Stimulated activated CD8-positive, alpha-beta memory T cell treated with anti-CD3 and anti-CD28 coated beads, Interleukin-12 subunit alpha, Interleukin-12 subunit beta, amount 100 ng/mL, for 24 hours (primary cell): ENCODE results near the gene C9orf57.
"Not testable (repeated sequence)": the region's sequence is repeated elsewhere in the genome, so short reads cannot be mapped to it uniquely, and the experiment has no call there.

Experiments used
- DNase-seq: peaks from one replicate; pipeline ENCODE4 v3.0.0-alpha.2; 2020; ENCODE audit errors: extremely low read depth

The C9orf57 gene, protein sequence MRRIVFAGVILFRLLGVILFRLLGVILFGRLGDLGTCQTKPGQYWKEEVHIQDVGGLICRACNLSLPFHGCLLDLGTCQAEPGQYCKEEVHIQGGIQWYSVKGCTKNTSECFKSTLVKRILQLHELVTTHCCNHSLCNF

DNA sequence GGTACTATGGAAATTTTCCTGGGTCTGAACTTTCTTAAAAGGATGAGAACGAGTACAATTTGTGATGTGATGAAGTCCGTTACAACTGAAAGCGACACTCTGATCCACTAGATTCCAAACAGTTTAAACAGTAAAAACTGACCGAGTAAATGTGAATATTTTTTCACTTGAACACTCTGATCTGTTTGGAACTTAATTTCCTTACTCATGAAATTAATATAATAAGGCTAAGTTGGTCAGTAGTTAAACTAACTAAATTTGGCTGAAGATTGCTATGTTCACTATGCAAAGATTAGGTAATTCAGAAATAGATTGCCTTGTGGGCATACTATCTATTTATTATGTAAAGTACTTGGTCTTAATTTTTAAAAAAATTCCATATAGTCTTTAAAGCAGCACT lies at the start of gene C9orf57:
TSS of gene C9orf57 (minus strand) at position 101 of the 400 bp plus-strand sequence. CDS start 1,282 bp downstream, outside the sequence.
- DNase-seq = no peak

DNA sequence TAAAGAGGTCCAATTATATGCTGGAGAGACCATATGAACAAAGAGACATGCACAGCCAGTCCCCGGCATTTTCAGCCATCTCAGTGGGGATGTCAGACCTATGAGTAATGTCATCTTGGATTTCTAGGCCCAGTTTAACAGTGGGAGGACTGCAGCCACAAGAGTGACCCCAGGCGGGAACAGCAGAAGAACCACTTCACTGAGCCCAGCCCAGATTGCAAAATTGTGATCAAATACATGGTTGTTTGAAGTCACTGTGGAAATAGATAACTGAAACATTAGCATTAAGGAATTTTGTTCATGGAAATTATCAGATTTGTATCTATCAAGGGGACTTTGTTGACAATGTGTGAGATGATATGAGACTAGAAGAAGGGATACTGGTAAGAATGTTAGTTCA lies 42.1 kb upstream of the C9orf57 start:
- no peak for DNase-seq

DNA sequence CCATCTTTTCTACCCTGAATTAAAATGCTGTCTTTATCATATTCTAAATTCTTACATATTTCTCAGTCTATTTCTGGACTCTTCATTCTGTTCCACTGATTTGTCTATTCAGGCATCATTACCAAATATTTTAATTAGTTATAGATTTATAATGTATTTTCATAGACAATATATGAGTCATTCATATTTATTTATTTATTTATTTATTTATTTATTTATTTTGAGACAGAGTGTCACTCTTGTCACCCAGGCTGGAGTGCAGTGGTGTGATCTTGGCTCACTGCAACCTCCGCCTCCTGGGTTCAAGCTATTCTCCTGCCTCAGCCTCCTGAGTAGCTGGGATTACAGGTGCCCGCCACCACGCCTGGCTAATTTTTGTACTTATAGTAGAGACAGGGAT lies 35.1 kb upstream of the C9orf57 start:
- DNase-seq = not testable (repeated sequence)

GRCh38 chr9:72092820-72093219 lies 32.4 kb upstream of the C9orf57 start:
- no peak for DNase-seq

DNA sequence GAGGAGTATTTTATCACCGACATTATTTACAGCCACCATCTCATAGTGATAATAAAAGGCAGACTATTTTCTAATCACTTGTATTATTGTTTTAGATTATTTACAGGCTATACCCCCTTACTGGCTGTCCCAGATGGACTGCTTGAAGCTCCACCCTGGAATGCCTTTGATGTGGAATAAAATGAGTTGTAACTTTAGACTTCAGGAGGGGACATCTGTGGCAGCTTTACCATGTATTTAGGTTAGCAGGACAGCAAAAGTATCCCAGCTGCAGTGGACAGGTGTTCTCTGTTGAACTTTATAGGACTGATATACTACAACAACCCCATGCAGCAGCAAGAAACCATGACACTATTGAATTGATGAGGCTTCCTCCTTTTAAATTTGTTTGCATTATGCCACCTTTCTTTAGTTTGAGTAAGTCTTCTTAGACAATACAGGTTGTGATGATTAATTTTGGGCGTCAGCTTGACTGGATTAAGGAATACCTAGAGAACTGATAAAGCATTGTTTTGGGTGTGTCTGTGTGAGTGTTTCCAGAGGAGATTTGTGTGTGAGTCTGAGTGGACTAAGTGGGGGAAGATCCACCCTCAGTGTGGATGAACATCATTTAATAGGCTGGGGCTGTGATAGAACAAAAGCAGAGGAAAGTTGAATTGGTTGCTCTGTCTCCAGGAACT lies 29.2 kb upstream of the C9orf57 start:
- no peak for DNase-seq

GRCh38 chr9:72082536-72082935 lies 22.1 kb upstream of the C9orf57 start:
- no peak for DNase-seq

DNA sequence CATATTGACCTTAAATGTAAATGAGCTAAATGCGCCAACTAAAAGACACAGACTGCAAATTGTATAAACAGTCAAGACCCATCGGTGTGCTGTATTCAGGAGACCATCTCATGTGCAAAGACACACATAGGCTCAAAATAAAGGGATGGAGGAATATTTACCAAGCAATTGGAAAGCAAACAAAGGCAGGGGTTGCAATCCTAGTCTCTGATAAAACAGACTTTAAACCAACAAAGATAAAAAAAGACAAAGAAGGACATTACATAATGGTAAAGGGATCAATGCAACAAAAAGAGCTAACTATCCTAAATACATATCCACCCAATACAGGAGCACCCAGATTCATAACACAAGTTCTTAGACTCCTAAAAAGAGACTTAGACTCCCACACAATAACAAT lies 14.3 kb upstream of the C9orf57 start:
- DNase-seq = not testable (repeated sequence)

GRCh38 chr9:72065076-72065475 lies 4.7 kb upstream of the C9orf57 start:
- DNase-seq = no peak

- no peak for DNase-seq
Observed at GRCh38 chr9:72052122-72052521, 8.3 kb downstream of the C9orf57 start.

- DNase-seq = no peak
Observed at GRCh38 chr9:72048850-72049249, 11.6 kb downstream of the C9orf57 start.

DNA sequence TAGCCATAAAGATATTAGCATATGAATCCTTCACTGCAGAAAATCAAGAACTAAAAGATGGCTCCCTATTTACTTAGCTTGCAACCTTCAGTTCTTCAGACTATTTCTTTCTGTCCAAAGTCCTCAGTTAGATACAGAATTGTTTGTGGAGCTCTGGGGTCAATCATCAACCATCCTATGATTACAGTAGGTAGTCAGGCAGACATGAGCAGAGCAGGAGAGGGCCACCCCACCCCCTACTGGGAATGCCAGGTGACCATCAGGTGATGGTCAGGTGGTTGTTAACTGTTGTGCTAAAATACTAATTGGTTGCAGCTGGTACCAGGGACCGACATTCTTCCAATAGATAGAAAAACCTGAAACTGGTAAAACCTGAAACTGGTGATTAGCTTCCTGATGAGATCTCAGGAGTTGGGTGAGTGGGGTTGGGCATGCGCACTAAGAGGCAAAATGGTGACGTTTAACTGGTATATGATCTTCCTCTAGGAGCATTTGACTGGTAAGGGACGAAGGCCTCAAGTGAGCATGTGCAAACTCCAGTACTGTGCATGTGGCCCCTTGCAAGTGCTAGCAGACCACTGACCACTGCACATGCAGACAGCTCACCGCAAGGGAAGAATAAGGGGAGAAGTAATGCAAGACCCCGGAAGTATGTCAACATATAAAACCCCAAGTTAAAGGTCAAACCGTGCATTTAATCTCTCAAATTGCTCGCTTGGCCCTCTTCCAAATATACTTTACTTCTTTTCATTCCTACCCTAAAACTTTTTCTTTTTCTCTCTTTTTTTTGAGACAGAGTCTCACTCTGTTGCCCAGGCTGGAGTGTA lies 13.6 kb downstream of the C9orf57 start:
- DNase-seq = no peak

DNA sequence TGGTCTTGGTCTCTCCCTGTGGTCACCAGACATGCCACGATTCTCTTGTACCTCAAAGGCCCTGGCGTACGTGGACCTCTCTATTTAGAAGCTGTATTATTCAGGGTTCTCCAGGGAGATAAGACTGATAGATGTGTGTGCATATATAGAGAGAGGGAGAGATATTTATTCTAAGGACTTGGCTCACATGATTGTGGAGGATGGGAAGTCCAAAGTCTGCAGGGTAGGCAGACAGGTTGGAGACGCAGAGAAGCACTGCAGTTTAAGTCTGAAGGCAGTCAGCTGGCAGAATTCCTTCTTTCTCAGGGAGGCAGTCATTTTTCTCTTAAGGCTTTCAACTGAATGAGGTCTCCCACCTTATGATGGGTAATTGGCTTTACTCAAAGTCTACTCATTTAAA lies 16.3 kb downstream of the C9orf57 start:
- no peak for DNase-seq

DNA sequence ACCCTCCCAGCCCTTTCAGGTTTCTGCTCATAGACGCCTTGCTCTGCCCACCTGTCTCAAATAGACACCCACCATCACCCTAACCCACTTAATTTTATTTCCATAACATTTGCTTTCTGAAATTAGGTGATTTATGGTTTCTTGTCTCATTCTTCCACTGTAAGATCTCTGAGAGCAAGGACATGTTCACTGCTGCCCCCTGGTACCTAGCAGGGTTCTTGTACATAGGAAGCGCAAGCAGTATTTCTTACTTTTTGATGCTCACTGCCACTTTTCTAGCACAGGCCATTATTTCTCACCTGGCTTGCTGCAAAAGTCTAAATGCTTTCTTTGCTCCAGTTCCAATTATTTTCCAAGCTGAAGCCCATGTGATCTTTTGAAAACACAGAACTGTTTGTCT lies 16.8 kb downstream of the C9orf57 start:
- DNase-seq = no peak

DNA sequence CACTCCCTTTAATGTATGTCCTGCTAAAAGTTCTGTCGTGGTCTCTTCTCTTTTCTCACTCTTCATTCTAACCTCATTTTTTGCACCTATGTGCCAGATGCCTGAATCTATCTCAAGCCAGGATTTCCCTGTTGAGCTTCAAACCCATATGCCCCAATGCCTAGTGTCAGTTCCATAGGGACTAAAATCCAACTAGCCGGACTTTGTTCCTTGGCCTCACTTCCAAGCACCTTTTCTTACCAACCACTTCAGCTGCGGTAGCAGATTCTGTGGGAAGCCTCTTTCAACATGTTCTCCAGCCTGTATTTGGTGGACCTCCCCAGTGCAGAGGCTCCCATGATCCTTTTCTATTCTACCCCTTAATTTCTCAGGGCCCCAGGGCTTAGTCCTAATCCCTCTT lies 17.5 kb downstream of the C9orf57 start:
- no peak for DNase-seq

- DNase-seq = no peak
Observed at GRCh38 chr9:72041775-72042194, 18.6 kb downstream of the C9orf57 start.

- no peak for DNase-seq
Observed at GRCh38 chr9:72041369-72041768, 19.0 kb downstream of the C9orf57 start.

GRCh38 chr9:72039532-72039931 lies 20.9 kb downstream of the C9orf57 start:
- no peak for DNase-seq

DNA sequence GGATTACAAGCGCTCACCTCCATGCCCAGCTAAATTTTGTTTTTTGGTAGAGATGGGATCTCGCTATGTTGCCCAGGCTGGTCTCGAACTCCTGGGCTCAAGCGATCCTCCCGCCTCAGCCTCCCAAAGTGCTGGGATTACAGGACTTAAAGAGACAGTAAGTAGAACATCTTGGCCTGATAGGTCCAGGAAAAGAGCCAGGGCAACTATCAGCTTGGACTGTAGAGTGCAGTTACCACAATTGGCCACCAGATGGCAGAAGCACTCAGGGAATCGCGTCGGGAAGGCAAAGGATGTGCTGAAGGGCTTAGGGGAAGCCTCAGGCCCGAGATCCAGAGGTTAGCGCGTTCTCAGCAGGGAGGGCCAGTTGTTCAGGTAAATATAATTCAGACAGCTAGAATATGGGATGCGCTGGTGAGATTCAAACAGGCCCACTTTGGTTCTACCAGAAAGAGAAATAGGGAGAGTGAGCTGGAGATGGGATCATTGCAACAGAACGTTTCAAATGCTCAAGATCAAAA lies 21.5 kb downstream of the C9orf57 start:
- DNase-seq = peak; percentile 10

GRCh38 chr9:72038408-72038807 lies 22.0 kb downstream of the C9orf57 start:
- no peak for DNase-seq

DNA sequence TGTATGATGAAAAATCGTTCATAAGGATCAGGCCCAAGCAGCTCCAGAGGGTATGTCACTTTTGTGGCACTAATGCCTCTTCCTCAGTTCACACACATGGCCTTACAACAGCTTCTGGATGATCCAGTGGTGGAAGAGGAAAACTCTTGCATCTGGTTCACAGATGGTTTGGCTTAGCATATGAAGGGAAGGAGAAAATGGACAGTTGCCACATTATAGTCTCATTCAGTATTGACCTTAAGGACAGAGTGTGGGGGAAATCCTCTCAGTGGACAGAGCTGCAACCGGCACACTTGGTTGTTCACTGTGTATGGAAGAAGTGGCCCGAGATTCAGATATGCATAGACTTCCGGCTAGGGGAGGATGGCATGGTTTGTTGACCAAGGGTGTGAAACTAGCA lies 22.8 kb downstream of the C9orf57 start:
- no peak for DNase-seq

DNA sequence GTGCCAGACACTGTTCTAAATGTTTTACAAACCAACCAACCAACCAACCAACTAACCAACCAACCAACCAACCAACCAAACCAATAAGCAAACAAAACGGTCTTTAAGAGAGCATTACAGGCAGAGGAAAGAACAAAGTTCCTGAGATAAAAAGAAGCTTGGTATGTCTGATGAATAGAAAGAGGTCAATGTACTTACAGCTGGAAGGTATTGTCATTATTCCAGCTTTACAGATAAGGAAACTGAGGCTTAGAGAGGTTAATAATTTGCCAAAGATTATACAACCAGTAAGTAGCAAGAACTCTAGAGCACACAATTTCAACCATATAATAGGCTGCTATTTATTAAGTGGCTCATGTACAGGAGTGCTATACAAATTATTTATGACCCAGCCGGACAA lies 29.6 kb downstream of the C9orf57 start:
- DNase-seq = no peak

DNA sequence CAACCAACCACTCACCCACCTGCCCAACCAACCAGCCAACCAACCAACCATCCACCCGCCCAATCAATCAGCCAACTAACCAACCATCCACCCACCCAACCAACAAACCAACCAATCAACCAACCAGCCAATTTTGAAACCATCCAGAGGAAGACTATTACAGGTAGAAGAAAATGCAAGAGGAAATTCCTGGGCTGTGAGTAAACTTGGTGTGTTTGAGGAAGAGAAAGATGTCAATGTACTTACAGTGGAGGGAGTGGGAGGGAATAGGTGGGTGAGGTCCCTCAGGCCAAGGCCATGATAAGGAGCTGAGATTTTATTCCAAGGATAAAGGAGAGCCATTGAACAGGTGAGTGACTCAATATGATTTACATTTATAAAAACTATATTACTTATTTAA lies 30.4 kb downstream of the C9orf57 start:
- no peak for DNase-seq

DNA sequence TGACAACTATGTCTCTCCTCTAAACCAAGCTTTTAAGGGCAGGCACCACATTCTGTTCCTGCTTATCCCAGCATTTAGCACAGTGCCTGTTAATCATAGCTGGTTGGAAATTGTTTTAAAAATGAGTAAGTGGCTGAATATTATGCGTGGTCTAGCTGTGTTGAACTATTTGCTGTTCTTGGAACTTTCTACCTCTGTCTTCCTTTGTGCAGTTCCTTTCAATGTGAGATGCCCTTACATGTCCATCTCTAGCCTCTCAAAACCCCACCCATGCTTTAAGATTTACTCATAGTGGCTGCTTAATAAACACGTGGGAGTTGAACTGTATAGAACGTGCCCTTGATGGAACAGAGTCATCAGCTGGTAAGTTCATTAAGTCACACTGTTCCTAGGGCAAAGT lies 34.5 kb downstream of the C9orf57 start:
- no peak for DNase-seq
